ENCODE data around the gene DCANP1.

Gene DCANP1

GRCh38 chr5:135469911-135470310 is 22.8 kb upstream of the DCANP1 start:
- no peak overlapping the region for H3K4me3 ChIP-seq (ENCODE audit: low read depth, low read length)
- no peak for DNase-seq (ENCODE audit: low read depth)
- TF ChIP-seq MAX (IDR thresholded peaks at IDR 0.05; ENCODE audit: low read depth, low read length) (no peak), MYC (IDR thresholded peaks at IDR 0.05; ENCODE audit: low read depth, low read length) (no peak), CTCF (IDR thresholded peaks at IDR 0.05; ENCODE audit: low read depth, low read length) (no peak), POLR2A (IDR thresholded peaks at IDR 0.05; ENCODE audit: extremely low read depth, insufficient read length) (no peak)

- DNase-seq (ENCODE audit: low read depth) = no peak
- TF ChIP-seq MAX (IDR thresholded peaks at IDR 0.05; ENCODE audit: low read depth, low read length) (no peak), CTCF (IDR thresholded peaks at IDR 0.05; ENCODE audit: low read depth, low read length) (no peak), POLR2A (IDR thresholded peaks at IDR 0.05; ENCODE audit: extremely low read depth, insufficient read length) (no peak), MYC (IDR thresholded peaks at IDR 0.05; ENCODE audit: low read depth, low read length) (no peak)
- H3K4me3 ChIP-seq (ENCODE audit: low read depth, low read length) = no peak overlapping the region
Measured at GRCh38 chr5:135468541-135468940, 21.4 kb upstream of the DCANP1 start.

GRCh38 chr5:135467871-135468485 is 20.8 kb upstream of the DCANP1 start:
- no peak for DNase-seq (ENCODE audit: low read depth)
- TF ChIP-seq POLR2A (IDR thresholded peaks at IDR 0.05; ENCODE audit: extremely low read depth, insufficient read length) = no peak
- TF ChIP-seq MAX (IDR thresholded peaks at IDR 0.05; ENCODE audit: low read depth, low read length) = no peak
- no peak for TF ChIP-seq MYC (IDR thresholded peaks at IDR 0.05; ENCODE audit: low read depth, low read length)
- no peak for TF ChIP-seq CTCF (IDR thresholded peaks at IDR 0.05; ENCODE audit: low read depth, low read length)
- H3K4me3 ChIP-seq (ENCODE audit: low read depth, low read length) = no peak overlapping the region

GRCh38 chr5:135467051-135467625 is 20.0 kb upstream of the DCANP1 start:
- no peak overlapping the region for H3K4me3 ChIP-seq (ENCODE audit: low read depth, low read length)
- TF ChIP-seq POLR2A (IDR thresholded peaks at IDR 0.05; ENCODE audit: extremely low read depth, insufficient read length) = no peak
- no peak for TF ChIP-seq CTCF (IDR thresholded peaks at IDR 0.05; ENCODE audit: low read depth, low read length)
- no peak for TF ChIP-seq MAX (IDR thresholded peaks at IDR 0.05; ENCODE audit: low read depth, low read length)
- TF ChIP-seq MYC (IDR thresholded peaks at IDR 0.05; ENCODE audit: low read depth, low read length) = no peak
- DNase-seq (ENCODE audit: low read depth) = no peak

GRCh38 chr5:135466178-135467050 is 19.3 kb upstream of the DCANP1 start:
- H3K4me3 ChIP-seq (ENCODE audit: low read depth, low read length) = no peak overlapping the region
- no peak for TF ChIP-seq POLR2A (IDR thresholded peaks at IDR 0.05; ENCODE audit: extremely low read depth, insufficient read length)
- TF ChIP-seq CTCF (IDR thresholded peaks at IDR 0.05; ENCODE audit: low read depth, low read length) = peak; percentile 79
- TF ChIP-seq MYC (IDR thresholded peaks at IDR 0.05; ENCODE audit: low read depth, low read length) = no peak
- 0 out of 2 replicates have a peak, but pooled peaks have one; percentile 44 for TF ChIP-seq MAX (IDR thresholded peaks at IDR 0.05; ENCODE audit: low read depth, low read length)
- peak; percentile 83 for DNase-seq (ENCODE audit: low read depth)

Measured in NB4 (cell line).